Hematopoietic multipotent progenitor cell treated with erythropoietin and hydrocortisone succinate and interleukin-3 and kit ligand, for 4 days (in vitro differentiated cells): Measurements from ENCODE around the gene PLEKHA3.
A peak's percentile ranks its signal among the peaks of the same experiment; 100 is the strongest.
"Not testable (repeated sequence)": the region's sequence is repeated elsewhere in the genome, so short reads cannot be mapped to it uniquely, and the experiment has no call there.

Experiments
- DNase-seq: peaks from one replicate; pipeline ENCODE4 v3.0.0-alpha.2; 2015

Gene PLEKHA3

DNA sequence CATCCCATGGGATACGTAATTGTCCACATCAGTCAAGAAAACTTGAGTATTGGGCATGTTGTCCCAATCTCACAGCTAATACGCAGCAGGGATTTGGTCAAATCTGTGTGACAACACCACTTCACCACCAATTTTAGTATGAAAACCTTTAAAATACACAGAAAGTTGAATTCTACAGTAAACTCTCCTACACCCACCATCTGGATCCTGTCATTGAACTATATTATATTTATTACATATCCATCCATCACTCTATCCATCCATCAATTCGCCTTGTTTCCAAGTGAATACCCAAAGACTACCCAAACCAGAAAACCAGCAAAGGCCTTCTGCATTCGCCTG is 1.0 kb upstream of the PLEKHA3 start:
- DNase-seq = no peak

GRCh38 chr2:178479758-178480226 is 465 bp upstream of the PLEKHA3 start:
- DNase-seq = no peak

- DNase-seq = peak; percentile 60
Measured at GRCh38 chr2:178482437-178482836, 2.2 kb downstream of the PLEKHA3 start.

DNA sequence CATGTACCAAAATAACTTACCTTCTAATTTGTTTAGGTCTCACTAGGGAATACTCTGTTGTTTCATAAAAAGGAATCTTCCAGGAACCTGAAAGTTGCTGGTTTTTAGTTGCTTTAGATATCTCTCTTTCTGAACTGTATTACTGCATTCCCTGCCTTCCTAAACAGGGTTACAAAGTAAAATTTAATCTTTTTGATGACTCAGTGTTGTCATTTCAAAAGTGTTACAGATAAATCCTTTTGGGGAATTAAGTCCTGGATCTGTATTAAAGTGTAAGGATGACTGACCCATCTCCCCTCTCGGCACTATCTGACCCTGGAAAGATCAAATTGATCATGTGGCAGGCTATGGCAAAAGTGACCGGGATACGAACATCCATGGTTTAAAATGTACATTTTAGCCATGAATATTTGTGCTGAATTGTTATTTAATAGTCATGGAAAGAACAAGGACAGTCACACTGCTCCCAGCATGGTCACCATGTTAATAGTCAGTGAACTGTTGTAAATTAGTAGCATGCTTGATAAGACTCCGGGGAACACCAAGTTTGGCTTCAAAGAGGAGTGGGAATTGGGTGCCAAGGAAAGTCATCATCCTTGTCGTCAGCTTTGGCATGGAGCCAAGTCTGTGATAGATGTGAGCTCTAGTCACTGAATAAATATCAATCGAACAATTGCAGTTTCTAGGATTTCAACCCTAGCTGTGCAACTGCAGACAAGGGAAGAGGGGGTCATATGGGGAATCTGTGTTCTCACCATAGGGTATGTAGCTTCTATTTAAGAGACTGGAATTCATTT is 4.2 kb downstream of the PLEKHA3 start:
- DNase-seq = peak; percentile 18

- no peak for DNase-seq
Measured at GRCh38 chr2:178485356-178485755, 5.1 kb downstream of the PLEKHA3 start.

DNA sequence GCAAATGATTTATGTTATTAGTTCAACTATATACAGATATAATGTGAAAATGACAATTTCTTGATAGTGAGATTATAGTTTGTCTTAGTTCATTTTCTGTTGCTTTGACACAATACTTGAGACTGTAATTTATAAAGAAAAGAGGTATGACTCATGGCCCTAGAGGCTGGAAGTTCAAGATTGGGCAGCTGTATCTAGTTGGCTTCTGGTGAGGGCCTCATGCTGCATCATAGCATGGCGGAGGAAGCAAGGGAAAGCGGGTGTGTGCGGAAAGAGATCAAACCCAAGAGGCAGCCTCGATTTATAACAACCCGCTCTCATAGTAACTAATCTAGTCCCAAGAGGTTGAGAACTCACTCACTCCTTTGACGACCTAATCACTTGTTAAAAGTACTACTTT is 11.4 kb downstream of the PLEKHA3 start:
- peak; percentile 13 for DNase-seq

DNA sequence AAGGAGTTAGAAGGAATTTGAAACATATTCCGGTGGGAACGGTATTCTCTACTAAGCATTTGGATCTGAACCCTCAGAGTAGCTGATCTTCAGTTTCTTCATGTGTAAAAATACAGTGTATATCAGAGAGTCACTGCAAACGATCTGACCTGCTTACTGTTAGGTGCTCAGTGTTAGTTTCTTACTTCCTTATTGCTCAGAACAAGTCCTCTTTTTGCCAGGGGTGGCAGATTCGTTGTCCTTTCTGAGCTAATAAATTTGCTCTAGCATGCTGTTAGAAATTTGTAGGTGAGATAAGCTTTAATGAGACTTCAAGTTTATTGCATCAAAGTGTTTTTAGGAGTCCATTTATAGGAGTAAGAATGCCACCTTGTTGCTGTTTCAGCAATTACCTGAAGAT is 15.8 kb downstream of the PLEKHA3 start:
- no peak for DNase-seq

- peak; percentile 70 for DNase-seq
Measured at GRCh38 chr2:178498137-178498536, 17.9 kb downstream of the PLEKHA3 start.

DNA sequence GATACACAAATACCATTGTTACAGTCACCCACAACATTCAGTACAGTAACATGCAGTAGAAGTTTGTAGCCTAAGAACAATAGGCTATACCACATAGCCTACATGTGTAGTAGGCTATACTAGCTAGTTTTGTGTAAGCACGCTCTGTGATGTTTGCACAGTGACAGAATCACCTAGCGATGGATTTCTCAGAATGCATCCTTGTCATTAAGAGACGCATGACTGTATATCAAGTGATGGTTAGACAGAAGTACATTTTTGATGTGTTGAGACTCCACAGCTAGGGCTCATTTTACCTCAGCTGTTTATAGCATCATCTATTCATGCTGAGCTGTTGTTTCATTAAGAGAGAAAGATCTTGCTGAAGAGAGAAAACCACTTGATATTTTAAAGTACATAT is 19.4 kb downstream of the PLEKHA3 start:
- DNase-seq = no peak

DNA sequence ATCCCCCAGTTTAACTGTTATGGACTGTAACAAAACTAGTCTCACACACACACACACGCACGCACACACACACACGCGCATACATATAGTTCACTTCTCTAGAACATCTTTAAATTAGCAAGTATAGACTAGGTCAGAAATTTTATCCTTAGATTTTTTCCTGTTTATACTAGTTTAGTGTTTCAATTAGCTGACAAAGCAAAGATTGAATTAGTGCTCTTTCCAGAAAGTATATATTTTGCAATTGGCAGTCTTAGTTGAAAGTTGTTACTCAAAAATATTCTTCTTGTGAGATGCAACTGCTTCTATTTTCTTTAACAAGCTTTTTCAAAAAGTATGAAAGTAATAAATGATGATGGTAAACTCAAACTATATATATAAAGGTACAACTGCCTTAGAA is 22.5 kb downstream of the PLEKHA3 start:
- DNase-seq = no peak

- no peak for DNase-seq
Measured at GRCh38 chr2:178506101-178506500, 25.8 kb downstream of the PLEKHA3 start.

DNA sequence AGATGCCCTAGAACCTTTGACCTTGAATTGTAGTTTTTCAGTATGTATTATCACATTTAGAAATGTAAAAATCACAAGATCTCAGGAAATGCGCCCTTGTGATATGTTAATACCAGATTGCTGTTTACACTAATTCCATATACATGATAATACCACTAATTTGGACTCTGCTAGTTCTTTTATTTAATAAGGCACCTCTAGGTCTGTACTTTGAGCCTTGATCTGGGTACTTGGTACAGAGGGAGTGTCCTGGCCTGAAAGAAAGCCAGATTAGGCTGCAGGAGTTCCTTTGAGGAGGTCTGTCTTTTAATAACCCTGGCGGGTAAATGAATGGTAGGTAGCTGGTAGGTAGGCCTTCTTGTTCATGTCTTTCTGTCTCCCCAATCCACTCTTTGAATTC is 26.3 kb downstream of the PLEKHA3 start:
- DNase-seq = no peak

DNA sequence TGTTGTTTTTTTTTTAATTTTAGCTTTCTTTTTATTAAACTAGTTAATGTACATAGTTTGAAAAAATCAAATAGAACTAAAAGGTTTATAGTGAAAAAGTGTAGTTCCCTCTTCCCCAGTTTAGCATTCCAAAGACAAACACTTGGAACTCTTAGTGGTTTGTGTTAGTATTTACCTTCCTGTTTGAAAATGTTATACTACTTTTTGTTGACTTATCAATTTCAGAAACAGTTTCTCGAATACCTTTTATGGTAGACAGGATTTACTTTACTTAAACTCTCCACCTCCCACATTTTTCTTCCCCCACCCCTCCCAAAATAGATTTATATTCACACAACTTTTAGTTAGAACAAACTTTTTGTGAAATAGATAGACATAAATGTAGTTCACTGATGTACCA is 26.7 kb downstream of the PLEKHA3 start:
- DNase-seq = no peak

DNA sequence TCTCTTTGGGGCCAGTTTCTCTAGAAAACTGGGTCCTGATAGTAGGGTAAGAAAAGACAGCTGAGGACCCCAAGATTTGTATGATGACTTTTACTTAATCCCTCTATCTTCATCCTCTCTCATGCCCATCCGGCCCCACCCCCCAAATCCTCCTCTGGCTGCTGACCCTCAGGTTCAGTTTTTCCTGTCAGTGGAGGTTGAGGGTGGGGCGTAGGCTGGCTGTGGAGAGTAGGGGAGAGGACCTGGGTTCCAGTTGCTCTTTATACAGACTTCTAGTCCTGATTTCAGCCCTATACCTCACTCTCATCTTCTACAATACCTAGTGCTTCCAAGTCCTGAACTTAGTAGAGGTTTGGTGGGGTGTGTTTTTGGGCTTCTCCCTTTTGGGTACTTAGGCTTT is 28.4 kb downstream of the PLEKHA3 start:
- DNase-seq = no peak

- no peak for DNase-seq
Measured at GRCh38 chr2:178510384-178510783, 30.1 kb downstream of the PLEKHA3 start.

- DNase-seq = no peak
Measured at GRCh38 chr2:178512484-178512883, 32.2 kb downstream of the PLEKHA3 start.

GRCh38 chr2:178513876-178514275 is 33.6 kb downstream of the PLEKHA3 start:
- DNase-seq = no peak

GRCh38 chr2:178514664-178515063 is 34.4 kb downstream of the PLEKHA3 start:
- DNase-seq = no peak

DNA sequence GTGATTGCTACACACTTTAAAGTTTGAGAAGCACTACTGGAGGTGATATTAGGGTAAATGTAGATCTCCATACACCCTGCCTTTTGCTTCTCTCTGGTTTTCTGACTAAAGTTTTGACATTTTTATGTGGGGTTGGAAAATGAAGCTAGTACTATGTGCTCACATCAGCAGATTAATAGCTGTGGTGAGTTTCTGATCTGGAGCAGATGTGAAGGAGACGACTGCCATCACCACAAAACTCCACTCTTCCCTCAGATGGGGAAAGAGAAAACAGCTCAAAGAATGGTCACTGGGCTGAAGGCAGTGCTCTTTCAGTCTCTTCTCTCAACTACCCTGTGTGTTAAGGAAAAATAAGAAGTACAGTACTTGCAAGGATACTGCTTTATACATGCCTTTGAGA is 37.2 kb downstream of the PLEKHA3 start:
- DNase-seq = no peak

- no peak for DNase-seq
Measured at GRCh38 chr2:178521304-178522150, 41.3 kb downstream of the PLEKHA3 start.

DNA sequence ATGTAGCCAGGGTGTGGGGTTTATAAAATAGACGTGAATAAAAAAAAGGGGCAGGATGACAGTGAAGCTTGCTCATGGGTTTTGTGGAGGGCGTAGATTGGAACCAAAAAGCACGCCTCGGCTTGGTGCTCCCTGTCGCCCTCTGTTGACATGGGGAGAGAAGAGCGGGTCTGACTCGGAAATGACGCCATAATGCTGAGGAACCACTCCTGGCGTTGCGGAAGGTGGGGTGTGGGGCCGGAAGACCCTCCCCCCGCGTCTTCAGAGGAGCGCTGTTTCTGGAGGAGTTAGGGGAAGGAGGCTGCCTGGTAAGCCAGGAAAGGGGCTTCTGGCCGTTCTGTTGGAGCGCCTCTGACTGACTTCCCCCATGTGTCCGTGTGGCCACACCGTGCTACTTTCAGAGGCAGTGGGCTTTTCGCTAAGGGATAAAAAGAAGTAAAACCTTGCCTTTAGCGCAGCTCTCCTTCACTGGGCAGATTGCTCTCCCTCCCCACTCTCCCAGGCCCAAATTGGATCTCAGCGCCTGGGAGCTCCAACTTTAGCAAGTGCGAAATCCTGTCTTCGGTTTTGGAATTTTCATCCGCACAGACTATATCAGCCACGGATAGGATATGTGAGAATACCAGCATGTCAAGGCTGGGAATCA is 42.8 kb downstream of the PLEKHA3 start:
- DNase-seq = peak; percentile 96

- peak; percentile 36 for DNase-seq
Measured at GRCh38 chr2:178523596-178524134, 43.4 kb downstream of the PLEKHA3 start.

- DNase-seq = not testable (repeated sequence)
Measured at GRCh38 chr2:178525010-178525409, 44.8 kb downstream of the PLEKHA3 start.
